HG03135 (cell line): ENCODE measurements around the gene C1orf35.
A peak's percentile ranks its signal among the peaks of the same experiment; 100 is the strongest.

Experiments
- ATAC-seq: cut with Tn5 transposase; IDR thresholded peaks from one replicate; pipeline ENCODE4 v1.9.1; 2021; ENCODE audit warnings: mild to moderate bottlenecking, moderate library complexity; ENCODE audit not compliant: unreplicated experiment

C1orf35 gene

DNA sequence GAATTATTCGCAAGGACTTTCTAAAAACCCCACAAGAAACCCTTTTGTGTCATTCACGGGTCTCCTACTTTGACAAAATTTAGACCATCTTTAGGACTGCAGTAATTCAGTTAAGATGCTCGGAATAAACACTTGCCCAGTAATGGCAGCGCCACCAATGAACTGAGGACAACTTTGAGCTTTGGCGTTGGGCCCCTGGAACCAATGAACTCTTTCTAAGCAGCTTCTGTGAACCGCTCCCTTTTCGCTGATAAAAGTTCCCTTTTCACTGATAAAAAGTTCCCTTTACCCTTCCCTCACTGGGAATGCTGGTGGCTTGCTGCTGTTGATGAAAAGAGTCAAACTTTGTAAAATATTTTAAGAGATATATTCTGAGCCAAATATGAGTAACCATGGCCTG is 7.4 kb upstream of the C1orf35 start:
- no peak for ATAC-seq

- ATAC-seq, result no peak
Measured at GRCh38 chr1:228109962-228110488, 6.9 kb upstream of the C1orf35 start.

- peak; percentile 90 for ATAC-seq
Measured at GRCh38 chr1:228109073-228109961, 6.2 kb upstream of the C1orf35 start, which contains the start of gene MRPL55. Gene MRPL55 (minus strand): TSS chr1:228109299. CDS start chr1:228108260, 1,039 bp downstream.

DNA sequence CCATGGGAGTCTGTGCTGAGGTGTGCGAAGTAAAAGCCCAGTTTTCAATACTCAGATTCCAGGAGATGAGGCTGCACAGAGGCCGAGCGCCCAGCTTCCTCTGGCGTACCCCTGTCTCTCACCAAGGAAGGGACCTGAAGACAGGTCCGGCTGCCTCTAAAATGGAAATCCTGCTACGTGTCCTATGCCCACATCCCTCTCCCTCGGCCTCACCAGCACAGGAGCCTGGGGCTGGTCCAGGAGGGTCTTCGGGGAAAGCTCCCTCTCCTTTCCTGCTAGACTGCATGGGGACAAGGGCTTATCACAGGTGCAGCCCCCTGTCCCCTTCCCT is 5.6 kb upstream of the C1orf35 start:
- ATAC-seq, result no peak

- no peak for ATAC-seq
Measured at GRCh38 chr1:228108055-228108690, 5.0 kb upstream of the C1orf35 start.

DNA sequence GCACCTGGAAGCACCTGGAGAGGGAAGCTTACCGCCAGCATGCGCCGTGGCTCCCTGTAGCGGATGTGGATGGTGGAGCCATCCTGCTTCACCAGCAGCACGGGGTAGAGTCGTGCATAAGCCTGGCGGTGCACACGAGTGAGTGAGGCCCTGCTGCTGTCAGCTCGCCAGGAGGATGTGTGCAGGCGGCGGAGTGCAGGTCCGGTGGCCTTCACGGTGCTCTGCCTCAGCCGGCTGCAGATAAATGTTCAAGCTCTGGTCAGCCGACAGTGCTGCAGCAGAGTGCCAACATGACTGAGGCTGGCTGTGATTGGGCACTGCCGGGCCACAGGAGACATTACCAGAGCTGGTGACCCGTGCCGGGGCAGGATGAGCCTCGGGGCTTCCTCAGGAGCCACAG is 4.5 kb upstream of the C1orf35 start:
- no peak for ATAC-seq

- no peak for ATAC-seq
Measured at GRCh38 chr1:228106800-228107054, 3.6 kb upstream of the C1orf35 start.

DNA sequence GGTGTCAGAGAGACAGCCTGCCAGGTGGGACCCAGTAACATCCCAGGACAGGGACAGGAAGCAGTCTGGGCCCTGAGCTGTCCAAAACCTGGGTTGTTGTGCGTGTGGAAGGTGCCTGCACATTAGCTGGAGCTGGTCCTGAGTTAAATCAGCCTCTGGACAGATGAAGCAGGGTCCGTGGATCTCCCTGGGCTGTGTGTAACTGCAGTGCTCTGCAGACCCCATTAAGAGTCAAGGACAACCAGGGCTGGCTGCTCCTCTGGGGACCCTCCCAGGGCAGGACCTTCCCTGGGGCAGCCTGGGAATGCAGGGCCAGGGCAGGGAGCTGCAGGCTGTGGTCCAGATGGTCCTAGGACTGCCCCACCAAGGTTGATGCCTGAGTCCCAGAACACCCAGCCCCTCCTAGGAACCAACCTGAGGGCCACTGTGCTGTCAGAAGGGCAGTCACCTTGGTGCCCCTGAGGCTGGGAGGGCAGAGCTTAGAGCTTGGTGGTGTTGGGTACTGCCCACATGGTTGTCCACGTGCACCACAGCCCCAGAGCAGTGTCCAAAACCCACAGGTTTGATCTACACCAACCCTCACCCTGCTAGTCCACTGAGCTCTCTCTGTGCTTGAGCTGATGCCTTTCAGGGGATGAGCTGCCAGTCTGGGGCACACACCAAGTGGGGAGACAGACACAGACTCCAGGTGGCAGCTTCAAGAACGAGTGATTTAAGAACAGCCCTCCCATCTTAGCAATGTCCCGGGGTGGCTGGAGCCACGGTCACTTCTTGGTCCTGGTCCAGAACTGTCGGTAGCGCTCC is 3.1 kb upstream of the C1orf35 start:
- no peak for ATAC-seq

DNA sequence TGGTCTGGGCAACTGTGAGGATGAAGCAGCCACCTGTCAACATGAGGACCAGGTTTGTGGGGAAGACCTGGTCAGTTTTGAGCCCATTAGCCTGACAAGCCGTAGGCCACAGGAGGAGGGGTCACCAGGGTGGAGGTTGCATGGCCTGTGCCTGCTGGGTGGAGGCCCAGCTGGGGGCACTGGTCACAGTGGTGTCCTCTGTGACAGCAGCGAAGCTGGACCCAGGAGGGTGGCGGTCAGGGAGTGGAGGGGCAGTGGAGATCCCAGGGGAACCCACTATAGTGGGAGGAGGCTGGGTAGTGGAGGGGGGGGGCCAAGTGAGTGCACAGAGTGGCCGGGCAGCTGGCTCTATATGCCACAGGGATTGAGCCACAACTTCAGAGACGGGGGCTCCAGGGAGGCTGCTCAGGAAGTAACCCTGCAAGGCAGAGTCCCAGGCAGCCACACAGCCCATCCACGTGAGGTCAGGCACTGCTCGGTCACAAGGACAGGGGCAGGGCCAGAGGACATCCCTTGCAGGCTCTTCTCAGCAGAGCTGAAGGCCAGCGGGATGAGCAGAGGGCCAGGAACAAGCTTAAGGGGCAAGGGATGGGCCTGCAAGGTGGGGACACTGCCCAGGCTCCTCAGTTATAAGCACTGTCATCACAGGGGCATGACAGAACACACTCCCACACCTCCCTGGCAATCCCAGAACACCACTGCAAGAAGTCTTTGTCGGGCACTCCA is 2.3 kb upstream of the C1orf35 start:
- ATAC-seq, result no peak

DNA sequence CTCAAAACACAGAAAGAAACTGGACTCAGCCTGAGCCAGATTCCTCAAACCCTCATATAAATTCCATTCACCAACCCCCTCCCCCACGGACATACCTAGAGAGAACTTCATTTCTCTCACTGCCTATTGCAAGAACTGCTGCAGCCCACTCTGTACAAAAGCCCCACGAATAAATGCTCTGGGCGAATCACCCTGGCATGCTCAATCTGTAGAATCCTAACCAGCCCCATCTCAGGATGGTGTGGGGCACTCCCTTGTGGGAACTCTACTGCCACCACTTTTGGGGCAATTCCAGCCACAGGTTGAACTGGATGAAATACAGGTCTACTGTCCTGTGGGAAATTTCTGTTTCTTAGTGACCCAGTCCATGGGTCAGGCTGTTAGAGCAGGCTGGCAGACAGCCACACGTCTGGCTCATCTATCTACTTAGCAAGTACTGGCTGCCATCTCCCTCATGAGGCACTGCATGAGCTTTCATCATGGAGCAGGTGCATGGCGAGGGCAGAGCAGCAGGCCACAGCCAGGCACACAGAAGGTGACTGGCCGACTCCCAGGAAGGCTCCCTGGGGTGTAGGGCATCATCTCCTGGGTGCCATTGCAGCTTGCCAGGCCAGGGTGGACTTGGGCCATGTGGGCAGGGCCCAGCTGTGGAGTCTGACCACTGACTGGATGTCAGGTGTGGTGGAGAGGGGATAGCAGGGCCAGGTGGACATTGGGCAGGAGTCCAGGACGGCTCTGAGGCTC is 1.6 kb upstream of the C1orf35 start:
- no peak for ATAC-seq

DNA sequence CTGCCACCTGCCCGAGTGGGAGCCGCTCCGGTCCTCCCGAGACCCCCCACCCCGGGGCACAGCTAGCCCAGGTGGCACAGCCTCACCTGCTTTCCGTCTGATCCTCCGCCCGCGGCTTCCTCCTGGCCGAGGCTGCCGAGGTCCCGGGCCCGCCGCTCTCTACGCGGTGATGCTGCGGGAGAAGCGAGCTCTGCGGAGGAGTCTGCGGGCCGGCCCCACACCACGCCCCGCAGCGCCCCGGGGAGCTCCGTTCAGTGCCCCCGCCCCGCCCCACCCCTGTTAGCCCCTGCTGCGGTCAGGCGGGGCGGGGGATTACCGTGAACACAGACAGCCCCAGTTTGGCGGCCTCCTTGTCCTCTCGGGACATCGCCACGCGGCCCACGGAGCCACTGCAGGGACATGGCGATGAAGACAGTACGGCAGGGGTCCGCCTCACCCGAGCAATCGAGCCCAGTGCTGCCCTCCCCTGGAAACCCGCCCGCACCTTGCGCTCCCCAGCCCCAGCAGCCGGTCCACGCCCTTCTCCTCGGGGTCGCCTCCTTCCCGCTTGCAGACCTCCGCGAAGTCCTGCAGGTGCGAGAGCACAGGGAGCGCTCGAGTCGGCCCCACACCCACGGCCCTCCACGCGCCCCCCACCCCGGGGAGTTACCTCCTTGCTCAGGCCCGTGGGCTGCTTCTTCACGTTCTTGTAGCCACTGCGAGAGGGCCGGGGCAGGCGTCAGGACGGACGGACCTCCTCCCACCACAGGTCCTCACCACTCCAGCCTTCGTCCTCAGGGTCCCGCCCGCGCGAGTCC is 933 bp downstream of the C1orf35 start:
- ATAC-seq, result peak; percentile 2

- no peak for ATAC-seq
Measured at GRCh38 chr1:228101614-228101993, 1.5 kb downstream of the C1orf35 start.

GRCh38 chr1:228100822-228101613 is 2.1 kb downstream of the C1orf35 start:
- ATAC-seq, result no peak

DNA sequence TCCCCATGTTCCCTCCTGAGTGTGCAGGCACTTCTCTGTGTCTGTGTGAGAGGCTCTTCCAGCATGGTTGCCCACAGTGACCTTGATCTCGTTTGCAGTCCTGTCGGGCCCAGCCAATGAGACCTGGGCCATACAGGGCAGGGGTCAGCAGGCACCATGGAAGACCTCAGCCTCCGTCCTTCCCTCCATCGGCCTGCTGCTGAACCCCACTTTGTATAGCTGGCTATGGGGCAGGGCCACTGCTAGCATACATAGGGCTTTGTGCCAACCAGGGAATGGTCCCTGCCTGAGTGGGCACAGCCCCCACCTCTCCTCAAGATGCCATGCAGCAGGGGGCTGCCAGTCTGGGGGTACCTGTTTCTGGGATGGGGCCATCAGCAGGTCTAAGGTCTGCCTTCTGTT is 3.8 kb downstream of the C1orf35 start:
- ATAC-seq, result no peak

- ATAC-seq, result no peak
Measured at GRCh38 chr1:228098323-228098931, 4.7 kb downstream of the C1orf35 start.

GRCh38 chr1:228097333-228098081 is 5.6 kb downstream of the C1orf35 start:
- no peak for ATAC-seq
